GM19193 (cell line): ENCODE measurements around the gene WDR70.

ENCODE experiments used
- POLR2A ChIP-seq: IDR thresholded peaks from 4 replicates; pipeline ENCODE4 v1.6.1; 2011; ENCODE audit not compliant: insufficient read depth, insufficient read length; ENCODE audit errors: extremely low read depth

WDR70 gene

GRCh38 chr5:37557734-37558293 lies 178.7 kb downstream of the WDR70 start:
- no peak for TF ChIP-seq POLR2A

DNA sequence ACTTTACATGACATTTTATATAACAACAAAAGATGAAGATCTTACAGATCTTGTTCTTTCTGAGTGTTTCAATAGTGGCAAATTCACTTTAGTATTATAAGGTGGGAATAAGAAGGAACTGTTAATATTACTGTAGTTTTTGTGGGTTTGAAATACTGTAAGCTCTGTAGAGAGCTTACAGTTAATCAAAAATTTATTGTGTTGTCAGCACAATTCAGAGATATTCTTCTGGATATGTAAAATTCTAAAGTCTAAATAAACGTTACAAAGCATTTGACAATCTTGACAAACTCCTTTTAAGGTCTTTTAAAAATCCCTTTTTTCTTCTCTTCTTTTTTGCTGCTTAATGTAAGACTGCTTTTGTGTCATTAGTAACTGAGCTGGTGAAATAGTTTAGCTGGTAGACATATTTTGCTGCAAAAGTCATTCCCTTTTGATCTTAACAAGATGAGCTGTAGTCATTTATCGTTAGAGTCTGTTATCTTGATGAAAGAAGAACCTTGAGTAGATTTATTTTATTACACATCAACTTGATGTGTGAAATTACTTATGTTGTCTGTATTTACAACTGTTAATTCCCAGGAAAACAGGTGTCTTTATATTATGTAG lies 186.0 kb downstream of the WDR70 start:
- TF ChIP-seq POLR2A, result no peak

GRCh38 chr5:37567566-37567965 lies 188.4 kb downstream of the WDR70 start:
- TF ChIP-seq POLR2A, result no peak

- TF ChIP-seq POLR2A, result no peak
Observed at GRCh38 chr5:37568018-37568753, 189.1 kb downstream of the WDR70 start.

- no peak for TF ChIP-seq POLR2A
Observed at GRCh38 chr5:37568893-37569292, 189.8 kb downstream of the WDR70 start.

DNA sequence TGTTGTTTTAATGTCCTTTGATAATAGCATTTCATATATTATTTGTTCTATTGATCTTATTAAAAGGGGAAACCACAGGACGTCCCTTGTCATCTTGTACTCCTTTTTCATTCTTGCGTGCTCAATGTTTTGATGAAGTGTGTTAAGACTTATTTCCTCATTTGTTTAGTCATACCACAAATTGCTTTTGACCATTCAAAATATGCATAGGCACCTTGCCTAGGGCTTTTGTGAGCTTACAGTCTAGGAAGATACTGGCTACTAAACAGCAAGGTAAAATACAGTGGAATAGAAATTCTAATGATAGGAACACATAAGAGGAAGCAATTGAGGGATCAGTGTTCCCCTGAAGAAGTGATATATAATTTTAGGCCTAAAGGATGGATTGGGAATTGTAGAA lies 190.3 kb downstream of the WDR70 start:
- TF ChIP-seq POLR2A, result no peak

DNA sequence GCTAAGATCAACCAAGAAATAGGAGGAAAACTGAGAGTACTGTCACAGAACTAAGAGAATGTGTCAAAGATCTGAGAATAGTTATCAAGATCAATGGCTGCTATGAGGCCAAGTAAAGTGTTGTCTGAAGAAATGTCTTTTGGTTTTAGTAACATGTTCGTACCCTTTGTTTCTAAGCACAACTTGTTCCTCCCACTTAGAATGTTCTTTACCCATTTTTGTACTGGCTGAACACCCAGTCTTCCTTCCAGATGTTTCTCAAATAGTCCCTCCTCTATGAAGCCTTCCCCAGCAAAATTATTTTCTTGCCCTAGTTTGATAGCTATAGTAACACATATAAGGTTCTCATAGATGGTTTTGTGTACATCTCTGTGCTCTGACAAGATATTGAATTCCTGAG lies 191.5 kb downstream of the WDR70 start:
- no peak for TF ChIP-seq POLR2A

GRCh38 chr5:37571985-37572384 lies 192.9 kb downstream of the WDR70 start:
- no peak for TF ChIP-seq POLR2A

DNA sequence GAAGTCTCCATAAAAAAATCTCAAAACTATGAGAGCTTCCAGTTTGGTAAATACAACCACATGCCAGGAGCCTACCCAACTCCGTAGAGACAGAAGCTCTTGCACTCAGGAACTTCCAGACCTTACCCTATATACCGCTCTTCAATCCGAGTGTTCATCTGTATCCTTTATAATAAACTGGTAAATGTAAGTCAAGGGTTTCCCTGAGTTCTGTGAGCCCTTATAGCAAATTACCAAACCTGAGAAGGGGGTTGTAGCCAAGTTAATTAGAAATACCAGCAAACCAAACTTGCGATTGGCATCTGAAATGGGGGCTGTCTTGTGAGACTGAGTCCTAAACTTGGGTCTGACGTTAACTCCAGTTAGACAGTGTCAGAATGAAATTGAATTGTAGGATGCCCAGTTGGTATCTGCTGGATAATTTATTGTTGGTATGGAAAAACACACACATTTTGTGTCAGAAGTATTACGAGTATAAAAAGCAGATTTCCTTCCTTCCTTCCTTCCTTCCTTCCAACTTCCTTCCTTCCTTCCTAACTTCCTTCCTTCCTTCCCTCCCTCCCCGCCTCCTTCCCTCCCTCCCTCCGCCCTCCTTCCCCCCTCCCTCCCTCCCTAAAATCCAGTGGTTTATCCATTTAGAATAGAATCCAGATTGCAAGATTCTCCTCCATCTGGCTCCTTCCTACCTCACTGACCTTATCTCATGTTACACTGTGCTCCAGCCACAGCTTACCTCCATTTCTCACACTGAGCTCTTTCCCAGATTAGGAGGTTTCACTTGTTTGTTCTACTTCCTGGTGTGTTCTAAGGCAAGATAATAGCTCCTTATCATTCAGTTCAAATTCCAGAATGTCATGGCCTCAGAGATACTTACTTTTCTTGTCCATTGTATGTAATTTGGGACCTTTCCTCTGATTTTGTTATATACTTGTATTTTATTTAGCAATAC lies 196.7 kb downstream of the WDR70 start:
- no peak for TF ChIP-seq POLR2A

- TF ChIP-seq POLR2A, result no peak
Observed at GRCh38 chr5:37576552-37576951, 197.4 kb downstream of the WDR70 start.

DNA sequence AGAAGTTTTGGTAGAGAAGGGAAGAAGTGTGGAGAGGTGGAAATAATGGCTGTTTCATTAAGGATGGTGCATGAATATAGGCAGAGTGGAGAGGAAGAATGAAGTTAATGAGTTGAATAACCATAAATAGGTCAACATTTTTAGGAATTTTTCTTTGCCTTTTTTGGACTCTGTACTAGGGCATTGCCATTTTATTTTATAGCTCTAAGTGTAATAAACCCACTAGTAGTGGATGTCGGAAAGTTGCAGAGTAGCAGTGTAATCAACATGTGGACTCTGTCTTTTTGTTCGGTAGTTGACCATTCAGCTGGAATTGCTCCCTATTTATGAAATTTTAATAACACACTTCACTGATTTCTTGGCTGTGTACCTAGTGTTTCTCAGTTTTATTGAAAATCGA lies 199.1 kb downstream of the WDR70 start:
- no peak for TF ChIP-seq POLR2A

DNA sequence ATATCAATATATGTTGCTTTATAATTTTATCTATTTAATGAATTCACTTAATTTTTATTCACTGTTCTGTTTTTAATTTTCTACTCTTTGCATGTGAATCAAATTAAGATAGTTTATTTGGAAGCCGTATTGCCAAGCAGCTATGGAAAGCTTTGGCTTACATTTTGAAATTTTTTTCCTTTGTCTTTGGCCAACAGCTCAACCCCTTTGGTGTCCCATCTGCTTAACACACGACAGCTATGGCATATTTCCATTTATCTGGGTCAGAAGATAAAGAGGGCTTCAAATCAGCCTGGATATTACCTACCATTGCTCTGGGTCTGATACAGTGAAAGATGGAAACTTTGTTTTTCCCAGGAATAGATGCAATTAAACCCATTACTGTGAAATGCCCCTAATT lies 201.0 kb downstream of the WDR70 start:
- TF ChIP-seq POLR2A, result no peak

GRCh38 chr5:37582202-37582601 lies 203.1 kb downstream of the WDR70 start:
- TF ChIP-seq POLR2A, result no peak

DNA sequence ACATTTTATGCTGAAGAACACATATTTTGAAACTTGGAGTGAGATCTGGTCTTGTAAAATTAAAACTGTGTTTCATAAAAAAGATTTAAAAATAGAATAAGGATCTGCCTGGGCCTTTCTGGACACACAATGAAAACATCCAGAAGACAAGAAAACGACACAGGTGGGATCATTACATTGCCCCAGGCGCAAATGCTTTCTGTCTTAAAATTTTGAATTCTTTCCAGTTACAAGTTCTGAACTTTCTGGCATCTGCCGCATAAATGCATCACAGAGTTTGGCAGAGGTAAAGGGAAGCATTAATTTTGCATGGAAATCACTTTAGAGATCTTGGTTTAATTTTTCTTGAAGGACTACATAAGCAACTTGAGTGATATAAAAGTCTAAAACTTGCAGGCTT lies 219.6 kb downstream of the WDR70 start:
- no peak for TF ChIP-seq POLR2A

- no peak for TF ChIP-seq POLR2A
Observed at GRCh38 chr5:37601163-37601562, 222.0 kb downstream of the WDR70 start.
